HG03095 (cell line): ENCODE measurements around the gene C1RL.

Experiments
- ATAC-seq: cut with Tn5 transposase; IDR thresholded peaks from one replicate; pipeline ENCODE4 v1.9.1; 2021; ENCODE audit warnings: moderate library complexity; ENCODE audit not compliant: unreplicated experiment

C1RL gene

DNA sequence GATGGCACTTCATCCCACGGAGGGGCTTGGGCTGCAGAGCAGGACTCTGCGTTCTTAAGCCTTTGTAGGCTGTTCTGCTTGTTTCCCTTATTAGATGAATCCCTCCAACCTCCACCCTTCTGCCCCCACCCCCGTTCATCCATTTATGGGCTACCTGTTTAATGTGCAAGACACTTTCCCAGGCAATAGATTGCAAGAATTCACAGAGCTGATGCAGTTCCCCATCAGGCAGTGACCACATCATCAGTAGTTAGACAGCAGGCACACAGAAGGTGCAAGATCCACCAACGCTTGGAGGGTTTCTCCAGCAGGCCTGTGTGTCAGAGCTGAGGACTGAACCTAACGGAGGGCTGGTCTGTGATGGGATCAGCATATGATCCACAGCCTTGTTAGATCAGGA lies 15.5 kb downstream of the C1RL start:
- no peak for ATAC-seq

DNA sequence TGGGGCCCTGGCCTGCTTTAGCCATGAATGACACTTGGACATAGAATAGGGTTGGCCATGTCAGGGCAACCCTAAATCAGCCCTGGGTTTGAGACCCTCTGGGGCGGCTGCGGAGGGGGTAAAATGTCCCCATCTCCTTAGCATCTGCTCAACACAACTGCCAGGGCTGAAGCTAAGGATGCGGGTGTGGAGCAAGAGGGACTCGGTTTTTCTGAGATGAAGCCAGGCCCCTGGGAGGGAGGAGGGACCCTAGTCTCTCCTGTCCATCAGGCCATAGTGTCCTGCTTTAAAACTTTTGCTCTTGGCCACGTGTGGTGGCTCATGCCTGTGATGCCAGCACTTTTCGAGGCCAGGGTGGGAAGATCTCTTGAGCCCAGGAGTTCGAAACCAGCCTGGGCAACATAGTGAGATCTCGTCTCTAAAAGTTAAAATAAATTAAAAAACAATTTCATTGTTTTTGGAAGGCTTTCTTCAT lies 16.0 kb downstream of the C1RL start:
- no peak for ATAC-seq

DNA sequence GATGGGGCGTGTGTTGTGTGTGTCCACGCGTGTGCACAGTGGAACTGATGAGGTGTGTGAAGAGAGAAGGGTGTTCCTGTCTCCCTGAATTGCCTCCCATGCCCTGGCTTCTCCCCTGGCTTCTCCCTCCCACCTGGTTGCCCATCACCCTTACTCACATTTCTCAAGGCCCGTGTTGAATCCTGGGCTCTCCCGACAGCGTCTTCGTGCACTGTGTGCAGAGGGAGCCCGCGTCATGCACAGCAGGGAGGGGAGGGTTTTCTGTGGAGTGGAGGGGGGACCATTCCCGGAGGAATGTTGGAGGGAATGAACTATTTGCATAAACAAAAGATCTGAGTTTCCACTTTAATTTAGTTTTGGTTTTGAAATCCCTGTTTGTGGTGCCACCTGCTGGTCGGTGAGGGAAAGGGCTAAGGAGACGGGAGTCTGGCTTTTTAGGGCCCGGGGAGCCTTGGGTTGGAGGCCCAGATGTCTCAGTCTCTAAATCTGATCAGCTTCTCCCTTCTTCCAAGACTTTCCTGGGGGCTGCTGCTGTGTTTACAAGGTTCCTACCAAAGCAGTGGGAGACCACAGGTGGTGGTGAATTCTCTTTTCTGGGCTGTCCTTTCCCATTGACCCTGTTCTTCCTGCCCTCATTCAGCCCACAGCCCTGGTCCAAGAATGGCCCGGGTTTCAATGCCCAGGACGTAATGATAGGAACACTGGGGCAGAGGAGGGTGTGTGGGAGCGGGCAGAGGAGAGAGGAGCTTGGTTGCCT lies 16.6 kb downstream of the C1RL start, which contains the start of gene C1R:
Gene C1R (minus strand): TSS at position 217 of the 757 bp plus-strand sequence. CDS start 57 bp downstream, at position 160.
- no peak for ATAC-seq

DNA sequence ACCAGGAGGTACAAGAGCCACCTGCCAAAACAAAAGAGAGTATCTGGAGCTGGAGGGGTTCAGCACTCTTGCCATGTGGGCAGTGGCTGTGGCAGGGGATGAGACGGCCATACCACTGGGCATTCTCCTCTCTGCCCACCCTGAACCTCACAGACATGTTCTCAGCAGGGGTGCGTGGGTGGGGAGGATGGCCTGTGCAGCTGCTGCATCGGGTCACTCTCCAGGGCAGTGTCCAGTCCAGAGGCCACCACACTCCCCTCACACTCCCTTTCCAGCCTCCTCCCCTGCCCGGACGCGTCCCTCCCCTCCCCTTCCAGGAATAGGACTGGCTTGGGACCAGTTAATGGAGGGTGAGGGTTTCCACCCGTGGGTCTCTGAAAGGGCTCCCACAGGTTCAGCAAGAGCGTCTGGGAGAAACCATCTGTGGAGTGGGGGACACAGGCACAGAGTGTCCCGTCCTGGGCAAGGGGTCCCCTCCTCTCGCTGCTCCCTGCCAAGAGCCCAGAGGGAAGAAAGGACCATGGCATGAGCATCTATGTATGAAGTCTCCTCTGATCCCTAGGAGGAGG lies 17.3 kb downstream of the C1RL start:
- ATAC-seq = no peak

DNA sequence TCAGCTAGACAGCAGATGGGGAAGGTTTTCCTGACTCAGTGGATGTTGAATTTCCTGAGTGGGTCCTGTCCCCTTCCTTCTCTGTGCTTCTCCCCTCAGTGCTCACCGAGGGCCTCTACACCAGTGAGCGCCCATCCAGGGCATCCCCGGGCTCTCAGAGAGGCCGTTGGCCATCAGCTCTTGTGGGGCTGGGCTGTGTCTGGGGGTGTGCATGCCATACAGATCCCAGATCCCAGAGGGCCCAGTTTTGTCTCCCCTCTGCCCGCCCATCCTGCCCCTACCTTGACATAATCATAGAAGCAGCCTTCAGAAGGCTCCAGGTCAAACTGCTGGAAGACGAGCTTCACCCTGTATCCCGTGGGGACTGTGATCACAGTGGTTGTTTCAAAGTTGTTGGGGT lies 17.8 kb downstream of the C1RL start:
- no peak for ATAC-seq

DNA sequence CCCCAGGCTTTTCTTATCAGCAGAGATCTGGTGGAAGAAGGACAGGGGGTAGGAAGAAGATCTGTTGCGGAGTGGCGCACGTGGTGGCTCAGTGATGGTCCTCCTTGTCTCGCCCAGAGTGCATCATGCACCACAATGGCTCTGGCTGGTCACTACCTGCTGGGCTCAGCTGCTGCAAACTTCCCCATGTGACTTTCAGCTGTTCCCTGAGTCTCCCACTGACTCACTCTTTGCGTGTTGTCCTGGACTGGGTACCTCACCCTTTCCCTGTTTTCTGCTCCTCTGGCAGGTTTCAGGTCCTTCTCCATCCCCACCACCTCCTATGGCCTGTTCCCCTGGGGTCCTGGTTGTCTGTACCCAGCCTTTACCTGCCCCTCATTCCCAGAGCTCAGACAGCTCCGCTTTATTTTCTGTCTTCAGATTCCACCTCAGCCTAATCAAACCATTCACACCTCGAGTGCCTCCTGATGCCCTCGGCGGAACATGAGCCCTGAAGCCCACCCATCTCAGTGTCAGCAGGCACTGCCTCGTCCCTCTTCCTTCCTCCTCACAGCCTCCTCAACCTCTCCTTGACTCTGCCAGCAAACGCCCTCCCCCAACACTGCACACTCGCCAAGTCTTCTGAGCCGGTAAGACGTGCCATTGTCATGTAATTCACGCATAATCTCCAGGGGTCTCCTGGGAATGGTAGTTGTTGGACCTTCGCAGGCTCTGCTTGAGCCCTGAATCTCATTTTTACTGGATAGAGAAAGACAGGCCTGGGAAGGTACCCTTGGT lies 18.6 kb downstream of the C1RL start:
- ATAC-seq = no peak

DNA sequence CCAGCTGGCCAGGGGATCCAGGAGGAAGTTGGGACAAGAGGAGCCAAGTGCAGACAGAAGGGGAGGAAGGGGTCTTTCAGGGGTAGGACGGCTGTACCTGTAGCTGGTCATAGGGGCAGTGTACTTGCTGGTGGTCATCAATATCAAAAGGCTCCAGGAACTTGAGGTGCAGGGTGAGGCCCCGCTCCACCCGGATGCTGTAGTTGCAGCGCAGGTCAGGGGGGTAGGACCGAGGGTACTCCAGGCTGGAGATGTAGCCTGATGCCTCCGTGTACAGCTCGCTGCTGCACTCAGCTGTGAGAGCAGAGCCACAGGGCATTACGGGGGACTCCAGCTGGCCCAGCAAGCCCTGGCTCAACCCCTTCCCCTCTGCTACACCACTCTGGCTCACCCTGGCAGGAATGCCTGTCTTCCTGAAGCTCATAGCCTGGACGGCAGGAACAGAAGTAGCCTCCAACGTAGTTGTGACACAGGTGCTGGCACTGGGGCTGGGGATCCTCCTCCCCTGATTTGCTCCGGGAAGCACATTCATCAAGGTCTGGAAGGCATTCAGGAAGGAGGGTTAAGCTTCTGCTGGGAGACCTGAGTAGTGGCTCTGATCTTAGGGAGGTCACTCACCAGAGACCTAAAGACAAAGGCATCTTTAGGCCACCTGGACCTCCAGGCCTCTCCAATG lies 19.7 kb downstream of the C1RL start:
- ATAC-seq = no peak

DNA sequence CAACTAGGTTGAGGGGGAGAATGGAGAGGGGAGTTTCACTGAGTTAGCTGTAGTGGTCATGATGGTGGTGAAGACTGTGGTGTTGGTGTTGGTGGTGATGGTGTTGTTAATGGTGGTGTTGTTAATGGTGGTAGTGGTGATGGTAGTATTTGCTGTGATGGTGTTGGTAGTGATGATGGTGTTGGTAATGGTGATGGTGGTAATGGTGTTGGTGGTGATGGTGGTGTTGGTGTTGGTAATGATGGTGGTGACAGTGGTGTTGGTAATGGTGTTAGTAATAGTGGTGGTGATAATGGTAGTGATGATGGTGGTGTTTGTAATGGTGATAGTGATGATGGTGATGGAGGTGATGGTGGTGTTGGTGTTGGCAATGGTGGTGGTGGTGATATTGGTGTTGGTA lies 25.9 kb downstream of the C1RL start:
- ATAC-seq = no peak

DNA sequence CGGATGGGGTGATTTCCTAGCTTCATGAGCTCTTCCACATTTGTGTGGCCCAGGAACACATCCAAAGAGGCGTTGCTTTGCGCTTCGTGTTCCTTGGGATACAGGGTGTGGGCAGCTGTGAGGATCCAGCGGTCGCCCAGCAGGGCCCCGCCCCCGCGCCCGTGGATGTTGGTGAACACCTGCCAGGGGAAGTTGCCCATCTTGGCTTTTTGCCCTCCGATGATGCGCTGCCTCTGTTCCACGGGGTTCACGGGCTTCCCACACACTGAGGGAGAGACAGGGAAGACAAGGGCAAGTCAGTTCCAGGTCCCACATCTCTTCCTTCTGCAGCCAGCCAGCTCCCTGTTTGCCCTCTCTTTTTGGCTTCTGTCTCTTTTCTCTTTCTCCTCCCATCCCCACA lies 28.0 kb downstream of the C1RL start:
- ATAC-seq = no peak

DNA sequence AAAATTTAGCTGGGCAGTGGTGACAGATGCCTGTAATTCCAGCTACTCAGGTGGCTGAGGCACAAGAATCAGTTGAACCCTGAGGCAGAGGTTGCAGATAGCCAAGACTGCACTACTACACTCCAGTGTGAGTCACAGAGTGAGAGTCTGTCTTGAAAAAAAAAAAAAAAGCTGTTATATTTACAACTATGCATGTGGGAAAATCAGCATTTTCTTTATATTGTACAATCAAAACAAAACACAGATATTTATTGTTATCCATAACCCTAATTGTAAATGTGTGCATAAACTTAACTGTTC lies 29.2 kb downstream of the C1RL start:
- ATAC-seq = no peak

DNA sequence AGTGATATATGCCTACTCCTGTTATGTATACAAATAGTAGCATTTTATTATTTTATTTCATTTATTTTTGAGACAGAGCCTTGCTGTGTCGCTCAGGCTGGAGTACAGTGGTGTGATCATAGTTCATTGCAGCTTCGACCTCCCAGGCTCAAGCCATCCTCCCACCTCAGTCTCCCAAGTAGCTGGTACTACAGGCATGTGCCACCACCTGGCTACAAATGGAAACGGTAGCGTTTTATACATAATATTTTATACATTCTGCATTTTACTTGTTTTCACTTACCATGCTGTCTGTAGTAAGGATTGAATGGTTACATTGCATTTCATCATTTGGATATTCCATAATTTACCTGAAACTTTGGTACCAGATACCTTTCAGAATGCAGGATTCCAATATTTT lies 30.9 kb downstream of the C1RL start:
- ATAC-seq = no peak

DNA sequence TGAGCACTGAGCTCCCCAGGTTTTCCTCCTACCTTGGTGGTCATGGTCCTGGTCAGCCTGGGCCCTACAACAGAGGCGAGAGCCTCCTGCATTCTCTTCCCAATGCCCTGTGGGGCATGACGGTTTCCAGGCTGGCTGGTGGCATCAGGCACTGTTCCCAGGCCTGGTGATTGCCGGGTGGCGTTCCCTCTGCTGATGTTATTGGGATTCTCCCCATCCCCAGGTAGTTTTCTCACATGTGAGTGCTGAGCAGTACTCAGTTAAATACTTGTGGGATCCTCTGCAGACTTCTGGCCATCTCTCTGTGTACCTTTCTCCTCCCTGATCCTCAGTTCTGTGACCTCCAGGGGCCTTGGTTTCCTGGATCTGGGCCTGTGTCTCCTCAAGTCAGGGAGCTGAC lies 32.5 kb downstream of the C1RL start:
- no peak for ATAC-seq

DNA sequence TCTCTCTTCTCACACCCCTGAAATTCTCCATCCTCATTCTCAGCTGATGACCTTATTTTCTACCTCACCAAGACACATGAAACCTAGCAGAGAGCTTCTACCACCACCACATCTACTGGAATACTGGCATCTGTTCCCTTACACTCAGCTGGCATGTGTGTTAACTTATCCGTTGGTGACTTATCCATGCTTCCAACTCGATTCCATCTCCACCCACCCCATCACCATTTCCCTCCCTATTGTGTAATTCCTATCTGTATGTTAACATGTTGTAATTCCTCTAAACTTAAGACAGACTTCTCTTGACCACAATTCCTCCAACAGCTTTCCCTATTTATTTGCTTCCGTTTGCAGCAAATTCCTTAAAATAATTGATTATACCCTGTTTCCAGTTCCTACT lies 33.1 kb downstream of the C1RL start:
- no peak for ATAC-seq

DNA sequence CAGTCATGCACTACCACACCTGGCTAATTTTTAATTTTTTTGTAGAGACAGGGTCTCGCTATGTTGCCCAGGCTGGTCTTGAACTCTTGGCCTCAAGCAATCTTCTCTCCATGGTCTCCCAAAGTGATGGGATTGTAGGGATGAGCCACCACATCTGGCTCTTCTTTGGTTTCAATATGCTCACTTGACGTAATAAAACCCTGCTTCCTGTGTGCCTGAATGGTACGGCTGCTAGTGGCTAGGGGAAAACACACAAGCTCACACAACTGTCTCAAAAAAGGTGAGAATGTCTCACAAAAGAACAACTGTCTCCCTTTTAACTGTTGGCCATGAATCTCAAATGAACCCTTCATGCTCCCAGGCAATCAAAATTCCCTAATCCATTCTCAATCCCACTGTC lies 33.5 kb downstream of the C1RL start:
- ATAC-seq = no peak

DNA sequence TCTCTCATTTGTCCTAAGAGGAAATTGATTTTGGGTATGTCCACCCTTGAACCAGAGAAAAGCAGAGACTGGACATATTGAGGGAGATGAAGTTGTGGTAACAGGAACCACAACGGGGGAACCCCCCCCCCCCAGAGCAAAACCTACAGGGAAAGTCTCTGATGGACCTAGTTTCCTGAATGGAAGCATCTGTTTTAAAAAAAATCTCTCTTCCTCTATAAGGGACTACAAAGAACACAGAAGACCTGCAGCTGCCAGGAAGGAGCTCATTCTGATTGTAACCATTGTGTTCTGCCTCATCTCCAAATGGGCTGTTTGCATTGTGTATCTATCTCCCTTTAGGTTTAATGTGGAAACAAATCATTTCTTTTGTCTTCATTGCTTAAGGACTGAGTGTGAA lies 35.1 kb downstream of the C1RL start:
- no peak for ATAC-seq

DNA sequence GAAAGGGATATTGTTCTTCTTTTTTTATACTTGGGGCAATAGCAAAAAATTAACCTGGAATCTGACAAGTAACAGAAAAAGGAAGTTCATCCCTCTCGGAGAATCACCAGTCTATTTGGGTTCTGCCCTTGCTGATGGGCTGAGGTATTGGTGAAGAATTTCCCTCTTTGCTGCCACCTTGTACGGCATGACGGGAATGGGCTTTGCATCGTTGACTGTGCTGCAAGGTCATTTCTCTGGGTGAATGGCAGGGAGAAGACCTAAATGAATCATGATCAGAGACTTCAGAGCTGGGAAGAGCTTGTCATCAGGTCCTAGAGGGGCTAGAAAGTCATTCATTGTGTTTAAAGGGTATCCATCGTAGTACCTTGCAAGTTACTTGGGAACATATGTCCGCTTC lies 36.5 kb downstream of the C1RL start:
- ATAC-seq = no peak

DNA sequence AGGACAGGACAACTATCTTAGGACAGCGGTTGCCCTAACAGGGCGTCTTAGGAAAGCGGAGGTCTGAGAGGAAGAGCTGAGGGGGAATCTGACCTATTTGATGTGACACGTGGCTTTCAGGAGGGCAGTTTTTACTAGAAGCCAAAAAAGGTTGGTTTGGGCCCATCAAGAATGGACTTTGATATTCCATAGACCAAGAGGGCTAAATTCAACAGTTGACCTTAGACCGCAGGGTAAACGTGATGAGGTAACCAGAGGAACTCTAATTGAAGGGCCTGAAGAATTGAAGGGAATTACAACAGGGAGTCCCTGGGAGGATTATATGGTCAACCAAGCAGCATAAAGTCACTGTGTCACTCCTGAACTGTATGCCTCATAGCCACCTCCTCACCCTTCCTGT lies 37.0 kb downstream of the C1RL start:
- ATAC-seq = no peak

DNA sequence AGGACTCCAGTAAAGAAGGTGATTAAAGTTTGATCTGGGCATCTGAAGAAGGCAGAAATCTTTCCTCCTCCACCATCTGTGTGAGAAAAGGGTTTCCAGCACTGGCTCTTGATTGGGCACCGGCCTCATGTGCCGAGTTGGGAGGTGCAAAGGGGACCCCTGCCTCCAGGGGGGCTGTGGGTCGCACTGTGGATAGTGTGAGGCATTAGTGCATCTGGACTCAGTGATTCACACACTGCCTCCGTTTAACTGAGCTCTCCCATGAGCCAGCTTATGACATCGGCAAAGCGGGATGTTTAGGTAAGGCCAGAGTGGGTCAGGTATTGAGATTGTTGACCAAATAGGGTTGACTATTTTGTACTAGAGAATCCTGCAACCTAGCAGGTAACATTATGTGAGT lies 39.6 kb downstream of the C1RL start:
- no peak for ATAC-seq

DNA sequence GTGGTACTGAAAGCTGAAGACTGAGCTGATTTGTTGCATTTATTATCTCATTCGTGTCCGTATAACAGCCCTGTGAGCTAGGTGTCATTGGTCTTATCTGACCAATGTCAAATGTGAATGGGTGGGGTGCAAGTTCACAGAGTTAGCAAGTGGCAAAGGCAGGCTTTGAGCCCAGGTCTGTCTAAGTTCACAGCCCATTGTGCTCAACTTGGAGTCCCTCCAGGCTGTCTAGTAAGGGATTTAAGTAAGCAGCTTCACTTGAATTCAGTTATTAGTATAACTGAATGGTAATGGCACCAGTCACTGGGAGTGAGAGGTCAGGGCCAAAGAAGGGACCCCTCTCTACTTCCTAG lies 40.0 kb downstream of the C1RL start:
- no peak for ATAC-seq

DNA sequence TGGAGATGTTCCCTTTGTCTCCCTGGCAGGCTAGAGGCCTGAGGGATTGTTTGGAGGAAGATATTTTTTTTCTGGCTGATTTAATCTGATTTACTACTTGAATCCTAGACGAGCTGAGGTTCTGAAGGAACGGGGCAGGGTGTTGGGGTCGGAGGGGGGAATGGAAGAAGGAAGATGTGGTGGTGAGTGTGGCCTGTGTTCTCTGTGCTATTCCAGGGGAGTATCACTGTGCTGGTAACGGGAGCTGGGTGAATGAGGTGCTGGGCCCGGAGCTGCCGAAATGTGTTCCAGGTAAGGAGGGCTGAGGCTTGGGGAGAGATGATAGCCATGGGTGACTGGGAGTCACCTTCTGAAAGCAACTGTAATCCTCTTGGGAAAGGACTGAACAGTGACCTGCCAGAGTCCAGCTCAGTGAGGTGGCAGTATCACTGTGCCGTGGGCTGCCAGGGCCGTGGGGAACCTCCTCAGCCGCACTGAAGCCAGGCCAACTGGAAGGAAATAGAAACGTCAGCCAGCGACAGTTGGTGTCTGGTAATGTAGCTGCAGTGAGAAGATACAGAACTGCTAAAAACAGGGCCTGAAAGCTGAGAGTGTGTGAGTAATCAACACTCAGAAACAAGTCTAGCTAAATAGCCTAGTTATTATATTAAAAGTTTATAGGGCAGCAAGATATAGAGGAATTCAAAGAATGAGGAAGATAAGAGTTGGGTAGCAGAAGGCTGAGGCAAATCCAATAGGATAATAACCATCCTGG lies 40.6 kb downstream of the C1RL start:
- no peak for ATAC-seq

DNA sequence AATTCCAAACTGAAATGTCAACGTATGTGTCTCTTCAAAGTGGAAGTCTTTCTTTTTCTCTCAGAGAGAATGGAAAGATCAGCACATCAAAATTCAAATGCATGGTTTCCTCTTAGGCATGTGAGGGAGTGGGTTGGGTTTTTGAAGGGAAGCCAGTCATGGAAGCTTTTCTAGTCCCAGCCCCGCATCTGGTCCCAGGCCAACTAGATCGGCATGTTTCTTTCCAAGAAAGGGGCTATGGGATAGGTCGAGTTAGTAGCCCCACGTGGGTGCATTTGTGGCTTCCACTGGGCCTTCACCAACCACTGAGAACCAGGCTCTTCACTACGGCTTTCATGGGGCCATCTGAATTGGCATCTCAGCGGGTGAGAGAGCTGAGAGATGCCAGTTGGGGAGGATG lies 41.9 kb downstream of the C1RL start:
- ATAC-seq = no peak
